Kidney tubule cell (primary cell): Measurements from ENCODE around the gene TMEM51.

Experiments used
- DNase-seq: peaks from one replicate; pipeline ENCODE4 v3.0.0-alpha.2; 2018; ENCODE audit warnings: low spot score

Gene TMEM51

GRCh38 chr1:15177710-15178166, 24.2 kb downstream of the TMEM51 start:
- no peak for DNase-seq

GRCh38 chr1:15178571-15179484, 25.3 kb downstream of the TMEM51 start:
- peak; percentile 97 for DNase-seq

- DNase-seq = no peak
These were observed 25.9 kb downstream of the TMEM51 start for GRCh38 chr1:15179485-15179883.

DNA sequence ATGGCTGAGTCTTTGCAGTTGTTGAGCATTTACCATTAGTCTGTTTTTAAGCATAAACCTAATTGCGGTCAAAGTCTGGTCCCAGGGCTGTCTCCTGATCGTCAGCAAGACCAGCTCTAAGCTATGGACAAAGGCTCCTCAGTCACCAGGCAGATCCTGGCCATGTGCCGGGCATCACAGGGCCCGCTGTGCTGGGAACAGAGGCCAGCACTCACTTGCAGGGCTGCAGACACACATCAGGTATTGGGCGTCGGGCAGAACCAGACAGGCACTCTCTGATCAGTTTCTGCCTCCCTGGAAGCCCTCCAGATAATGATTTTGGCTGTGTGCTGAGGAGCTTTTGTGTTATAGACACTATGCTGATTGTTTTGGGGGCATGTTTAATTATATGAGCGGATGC, 26.6 kb downstream of the TMEM51 start:
- no peak for DNase-seq

- no peak for DNase-seq
These were observed 27.5 kb downstream of the TMEM51 start for GRCh38 chr1:15180945-15181523.

GRCh38 chr1:15181564-15181963, 28.0 kb downstream of the TMEM51 start:
- DNase-seq = peak; percentile 50

- DNase-seq = no peak
These were observed 31.1 kb downstream of the TMEM51 start for GRCh38 chr1:15184436-15185241.

GRCh38 chr1:15185617-15186016, 32.1 kb downstream of the TMEM51 start:
- no peak for DNase-seq

DNA sequence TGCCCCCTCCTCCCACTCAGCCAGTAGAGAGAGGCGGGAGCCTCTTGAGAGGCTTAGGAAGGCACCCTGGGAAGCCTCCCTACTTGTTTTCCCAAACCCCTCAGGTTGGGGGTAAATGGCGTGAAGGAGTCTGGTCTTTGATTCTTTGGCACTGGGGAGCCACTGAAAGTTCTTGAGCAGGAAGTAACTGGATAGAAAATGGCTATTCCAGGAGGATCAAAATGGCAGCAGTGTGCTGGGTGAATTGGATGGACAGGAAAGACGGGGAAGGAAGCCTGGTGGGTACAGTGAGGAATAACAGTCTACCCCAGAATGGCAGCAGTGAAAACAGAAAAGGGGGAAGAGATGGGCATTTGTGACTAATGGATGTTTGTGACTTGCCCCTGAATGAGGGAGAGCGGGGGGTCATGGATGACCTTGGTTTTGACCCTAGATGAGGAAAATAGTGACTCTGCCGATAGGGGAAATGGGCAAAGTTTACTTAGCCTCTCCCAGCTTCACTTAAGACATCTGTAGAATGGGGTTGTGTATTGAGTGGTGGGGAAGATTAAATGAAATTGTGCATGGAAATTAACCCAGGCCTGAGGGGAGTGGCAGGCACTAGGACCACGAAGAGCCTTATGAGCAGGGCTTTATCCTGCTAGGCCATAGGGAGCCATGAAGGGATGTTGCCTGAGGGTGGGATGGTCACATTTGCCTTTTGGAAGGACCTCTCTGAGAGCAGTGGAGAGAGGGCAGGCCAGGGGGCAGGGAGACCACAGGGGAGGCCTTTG, 32.7 kb downstream of the TMEM51 start:
- no peak for DNase-seq

GRCh38 chr1:15186846-15187151, 33.3 kb downstream of the TMEM51 start:
- no peak for DNase-seq

DNA sequence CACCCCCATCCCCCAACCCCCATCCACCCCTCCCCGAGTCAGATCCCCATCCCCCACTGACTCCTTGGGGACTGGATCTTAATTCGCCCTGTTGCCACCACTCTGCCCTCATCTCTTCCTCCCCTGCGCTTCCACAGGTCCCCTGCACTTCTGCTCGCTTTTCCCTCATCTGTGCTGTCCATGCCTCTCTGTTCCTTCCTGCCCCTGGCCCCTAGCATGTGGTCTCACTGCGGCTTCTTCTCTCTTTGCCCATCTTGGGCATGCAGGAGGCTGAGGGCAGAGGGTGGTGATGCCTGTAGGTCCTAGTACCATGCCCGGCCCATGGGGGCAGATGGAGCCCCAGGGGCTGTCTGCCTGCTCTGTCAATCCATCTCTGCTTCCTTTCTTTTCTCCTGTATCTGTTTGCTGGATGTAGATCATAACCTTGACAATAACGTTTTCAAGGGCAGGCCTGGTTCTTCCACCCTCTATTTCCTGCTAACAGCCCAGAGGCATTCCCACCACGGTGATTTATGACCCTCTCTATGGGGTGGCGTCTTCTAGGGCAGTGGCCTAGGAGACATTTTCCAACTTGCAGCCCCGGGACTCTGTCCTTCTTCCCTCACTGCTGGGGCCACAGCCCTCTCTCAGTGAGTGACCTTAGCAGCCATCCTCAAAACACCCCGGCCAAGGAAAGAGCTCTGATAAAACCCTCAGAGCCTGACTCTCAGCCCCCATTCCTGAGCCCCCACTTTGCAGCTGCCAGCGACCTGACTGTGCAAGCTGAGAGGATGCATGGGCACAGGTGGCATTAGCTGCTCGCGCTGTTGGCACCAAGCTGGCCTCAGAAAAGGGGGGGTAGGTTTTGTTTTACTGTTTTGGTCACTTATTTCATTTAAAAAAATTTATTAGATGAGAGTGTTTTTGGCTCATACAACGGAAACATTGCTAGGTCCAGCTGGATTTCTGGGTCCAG, 33.9 kb downstream of the TMEM51 start:
- no peak for DNase-seq

GRCh38 chr1:15188130-15188524, 34.6 kb downstream of the TMEM51 start:
- peak; percentile 67 for DNase-seq

GRCh38 chr1:15188678-15189077, 35.1 kb downstream of the TMEM51 start:
- DNase-seq = peak; percentile 88

DNA sequence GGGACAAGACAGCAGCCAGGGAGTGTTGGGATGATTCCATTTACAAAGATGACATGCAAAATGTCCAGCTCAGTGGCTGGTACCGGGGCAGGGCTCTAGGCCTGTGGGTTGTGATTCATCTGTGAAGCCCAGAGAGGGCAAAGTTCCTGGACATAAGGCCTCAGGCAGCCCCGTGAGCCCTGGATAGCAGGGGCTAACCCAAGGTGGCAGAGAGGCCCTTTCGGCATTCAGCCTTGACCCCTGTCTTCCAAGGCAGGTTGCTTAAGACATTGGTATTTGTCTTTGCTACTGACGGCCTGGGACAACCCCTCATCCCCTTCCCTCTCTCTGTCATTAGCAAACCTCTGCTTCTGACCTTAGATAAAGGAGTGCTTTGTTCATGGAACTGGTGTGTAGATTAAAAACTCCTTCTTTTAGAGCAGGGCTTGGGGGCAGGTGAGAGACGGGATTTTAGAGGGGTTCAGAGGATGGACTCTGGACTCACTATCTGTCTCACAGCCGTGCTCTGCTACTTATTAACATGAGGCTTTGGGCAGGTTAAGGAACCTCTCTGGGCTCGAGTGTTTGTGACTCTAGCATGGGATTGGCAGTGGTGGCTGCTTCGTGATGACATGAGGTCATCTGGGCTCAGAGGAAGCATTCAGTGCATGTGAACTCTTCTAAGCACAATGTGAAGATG, 36.3 kb downstream of the TMEM51 start:
- DNase-seq = peak; percentile 80

DNA sequence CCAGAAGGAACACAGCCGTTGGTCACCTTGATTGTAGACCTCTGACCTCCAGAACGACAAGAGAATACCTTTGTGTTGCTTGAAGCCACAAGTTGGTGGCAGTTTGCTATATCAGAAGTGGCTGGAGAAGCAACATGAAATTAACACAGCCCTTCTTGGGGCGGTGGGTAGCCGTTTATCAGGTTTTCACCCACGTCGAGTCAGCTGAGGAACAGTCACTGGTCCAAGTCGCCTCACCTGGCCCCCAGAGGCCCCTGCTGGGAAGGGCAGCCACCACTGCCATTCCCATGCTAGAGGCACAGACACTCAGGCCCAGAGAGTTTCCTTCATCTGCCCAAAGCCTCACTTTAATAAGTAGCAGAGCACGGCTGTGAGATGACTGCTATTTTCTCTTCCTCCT, 37.7 kb downstream of the TMEM51 start:
- no peak for DNase-seq

DNA sequence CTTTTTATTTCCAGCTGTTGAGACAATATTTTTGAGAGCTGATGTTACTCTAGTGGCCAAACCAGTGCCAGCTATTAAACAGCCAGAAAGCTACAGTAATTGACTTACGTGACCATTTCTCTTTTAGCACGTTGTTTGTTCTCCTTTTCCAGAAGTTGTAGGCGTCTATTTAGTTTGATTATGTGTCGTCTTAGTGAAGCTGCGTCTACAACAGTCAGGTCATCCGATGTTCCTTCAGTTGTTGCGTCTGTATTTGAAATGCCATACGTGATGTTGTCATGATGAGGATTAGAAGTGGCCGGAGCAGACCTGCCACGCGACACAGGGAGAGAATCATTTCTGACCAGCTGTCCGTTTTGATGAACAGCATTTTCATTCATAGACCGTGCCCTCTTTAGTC, 38.2 kb downstream of the TMEM51 start:
- no peak for DNase-seq

DNA sequence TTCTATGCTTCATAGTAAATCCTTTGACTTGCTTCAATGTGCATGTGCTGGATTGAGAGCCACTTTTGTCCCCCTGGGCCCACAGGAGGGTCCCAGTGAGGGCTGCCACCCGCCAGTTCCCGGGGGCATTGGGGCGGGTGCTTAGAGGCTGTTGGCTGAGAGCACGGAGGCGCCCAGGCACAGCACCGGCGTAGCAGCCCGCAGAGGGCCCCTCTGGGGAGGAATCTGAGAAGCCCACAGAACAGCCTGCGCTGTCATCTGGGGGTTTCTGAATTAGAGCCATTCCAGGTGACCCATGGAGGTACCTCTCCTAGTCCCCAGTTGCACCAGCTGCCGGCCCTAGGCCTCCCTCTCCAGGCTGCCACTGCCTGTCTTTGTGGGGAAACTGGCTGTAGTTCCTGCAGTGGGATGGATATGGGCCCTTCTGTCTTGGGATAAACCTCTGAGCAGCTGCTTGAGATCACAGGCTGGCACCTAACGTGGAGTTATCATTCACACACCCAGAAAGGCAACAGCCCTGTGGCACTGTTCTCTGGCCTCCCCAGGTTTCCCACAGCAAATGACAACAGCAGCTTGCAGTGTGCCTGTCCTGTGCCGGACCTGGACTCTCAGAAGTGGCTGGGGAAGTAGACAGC, 39.5 kb downstream of the TMEM51 start:
- DNase-seq = no peak

- DNase-seq = no peak
These were observed 42.0 kb downstream of the TMEM51 start for GRCh38 chr1:15195420-15196052.

- DNase-seq = no peak
These were observed 42.5 kb downstream of the TMEM51 start for GRCh38 chr1:15196069-15196468.
